ENCODE data around the gene OSBPL10.

DNA sequence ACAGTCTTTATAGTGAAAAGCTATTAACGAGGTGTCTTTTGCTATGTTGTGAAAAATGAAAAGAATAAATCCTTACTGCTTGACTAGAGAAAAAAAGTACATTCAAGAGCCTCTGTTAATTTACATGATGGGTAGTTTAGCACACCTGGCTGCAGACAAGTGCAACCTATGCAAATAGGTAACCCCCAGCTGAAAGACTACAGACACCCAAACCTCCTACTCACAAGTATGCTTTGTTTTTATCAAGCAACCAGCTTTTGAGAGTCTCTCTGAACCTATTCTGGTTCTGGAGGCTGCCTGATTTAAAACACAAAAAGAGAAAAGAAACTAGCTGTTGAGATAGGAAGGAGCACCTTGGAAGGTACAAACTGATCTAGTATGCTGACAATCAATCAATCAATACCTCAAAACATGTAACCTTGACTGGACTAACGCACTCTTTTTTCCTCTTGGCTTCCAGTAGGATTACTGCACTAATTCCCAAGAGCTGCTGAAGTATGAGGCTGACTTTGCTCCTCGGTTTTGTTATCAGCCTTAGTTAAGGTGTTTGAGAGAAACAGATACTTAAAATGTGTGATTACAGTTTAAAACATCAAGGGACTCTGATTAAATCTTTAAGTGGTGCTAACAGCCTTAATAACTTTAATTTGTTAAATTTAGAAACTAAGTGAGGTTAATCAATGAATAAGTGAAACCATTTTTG lies 63.6 kb downstream of the OSBPL10 start:
- TF ChIP-seq TCF4 (CRISPR knock-in tag; IDR thresholded peaks at IDR 0.05; ENCODE audit: borderline replicate concordance) (no peak), BACH2 (CRISPR knock-in tag; IDR thresholded peaks at IDR 0.05; ENCODE audit: borderline replicate concordance) (no peak), ZFP30 (CRISPR knock-in tag; IDR thresholded peaks at IDR 0.05) (no peak), RARB (CRISPR knock-in tag; IDR thresholded peaks at IDR 0.05) (no peak)

Measured in SK-N-SH treated with all-trans-retinoic acid at 6 μM for 48 hours (cell line).